22Rv1 (cell line): ENCODE results near the gene SMIM13.

Experiments used
- H3K27ac ChIP-seq: fragments of 450-650 bp; 2 replicates; pipeline ENCODE4 v1.5.1; 2017
- CTCF ChIP-seq: fragments of 450-650 bp; IDR thresholded peaks from 2 replicates; pipeline ENCODE4 v1.5.1; 2017; ENCODE audit warnings: mild to moderate bottlenecking
- ZFX ChIP-seq: fragments of 450-650 bp; IDR thresholded peaks from 2 replicates; pipeline ENCODE4 v1.6.1; 2017; ENCODE audit warnings: antibody characterized with exemption, borderline replicate concordance

SMIM13 gene

GRCh38 chr6:11161031-11161956, 67.7 kb downstream of the SMIM13 start:
- no peak overlapping the region for H3K27ac ChIP-seq
- TF ChIP-seq ZFX (no peak), CTCF (no peak)

- TF ChIP-seq CTCF: no peak
- no peak for TF ChIP-seq ZFX
- H3K27ac ChIP-seq: no peak overlapping the region
These were observed 68.6 kb downstream of the SMIM13 start for GRCh38 chr6:11162262-11162661.

DNA sequence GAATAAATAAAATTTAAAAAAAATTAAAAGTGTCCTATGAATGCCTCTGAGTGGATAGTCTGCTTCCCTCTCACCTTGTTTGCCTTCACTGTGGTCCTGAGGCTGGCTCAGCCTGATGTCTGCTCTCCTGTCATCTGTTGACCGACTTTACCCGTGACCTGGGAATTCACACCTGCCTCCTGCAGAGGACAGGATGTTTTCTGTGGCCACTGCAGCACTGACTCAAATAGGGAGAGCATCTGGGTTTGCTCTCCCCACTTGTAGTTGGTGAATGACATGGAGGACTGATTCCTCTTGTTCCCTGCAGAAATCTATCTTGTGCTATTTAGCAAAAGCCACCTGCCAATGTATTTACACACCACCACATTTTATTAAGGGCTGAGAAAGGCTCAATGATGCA, 70.3 kb downstream of the SMIM13 start:
- no peak for TF ChIP-seq ZFX
- TF ChIP-seq CTCF: no peak

GRCh38 chr6:11164717-11165646, 71.3 kb downstream of the SMIM13 start:
- no peak for TF ChIP-seq ZFX
- TF ChIP-seq CTCF: no peak
- H3K27ac ChIP-seq: no peak overlapping the region

More for the DNA sequence above, 70.3 kb downstream of the SMIM13 start:
- H3K27ac ChIP-seq: no peak overlapping the region

GRCh38 chr6:11166948-11167347, 73.3 kb downstream of the SMIM13 start:
- TF ChIP-seq ZFX: no peak
- TF ChIP-seq CTCF: no peak
- no peak overlapping the region for H3K27ac ChIP-seq

DNA sequence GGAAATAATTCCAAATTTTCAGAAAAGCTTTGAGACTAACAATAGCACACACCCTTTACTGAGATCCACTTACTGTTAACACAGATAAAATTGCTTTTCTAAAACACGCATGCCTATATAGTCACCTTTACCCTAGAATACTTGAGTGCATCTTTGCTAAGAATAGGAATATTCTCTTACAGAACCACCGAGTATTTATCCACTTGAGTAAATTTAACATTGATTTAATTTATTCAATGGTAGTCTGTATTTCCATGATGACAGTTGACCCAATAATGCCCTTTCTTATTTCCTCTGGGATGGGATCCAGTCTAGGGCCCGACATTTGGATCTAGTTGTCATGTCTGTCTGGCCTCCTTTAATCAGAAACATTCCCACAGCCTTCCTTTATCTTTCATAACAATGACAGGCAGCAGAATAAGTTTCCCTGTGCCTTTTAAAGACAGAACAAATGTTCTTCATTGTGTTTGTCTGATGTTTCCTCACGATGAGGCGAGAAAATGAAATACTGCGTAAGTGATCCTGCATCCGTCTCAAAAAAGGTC, 74.5 kb downstream of the SMIM13 start:
- no peak overlapping the region for H3K27ac ChIP-seq
- TF ChIP-seq CTCF: no peak
- TF ChIP-seq ZFX: no peak
